ENCODE data around the gene CLEC4F.

DNA sequence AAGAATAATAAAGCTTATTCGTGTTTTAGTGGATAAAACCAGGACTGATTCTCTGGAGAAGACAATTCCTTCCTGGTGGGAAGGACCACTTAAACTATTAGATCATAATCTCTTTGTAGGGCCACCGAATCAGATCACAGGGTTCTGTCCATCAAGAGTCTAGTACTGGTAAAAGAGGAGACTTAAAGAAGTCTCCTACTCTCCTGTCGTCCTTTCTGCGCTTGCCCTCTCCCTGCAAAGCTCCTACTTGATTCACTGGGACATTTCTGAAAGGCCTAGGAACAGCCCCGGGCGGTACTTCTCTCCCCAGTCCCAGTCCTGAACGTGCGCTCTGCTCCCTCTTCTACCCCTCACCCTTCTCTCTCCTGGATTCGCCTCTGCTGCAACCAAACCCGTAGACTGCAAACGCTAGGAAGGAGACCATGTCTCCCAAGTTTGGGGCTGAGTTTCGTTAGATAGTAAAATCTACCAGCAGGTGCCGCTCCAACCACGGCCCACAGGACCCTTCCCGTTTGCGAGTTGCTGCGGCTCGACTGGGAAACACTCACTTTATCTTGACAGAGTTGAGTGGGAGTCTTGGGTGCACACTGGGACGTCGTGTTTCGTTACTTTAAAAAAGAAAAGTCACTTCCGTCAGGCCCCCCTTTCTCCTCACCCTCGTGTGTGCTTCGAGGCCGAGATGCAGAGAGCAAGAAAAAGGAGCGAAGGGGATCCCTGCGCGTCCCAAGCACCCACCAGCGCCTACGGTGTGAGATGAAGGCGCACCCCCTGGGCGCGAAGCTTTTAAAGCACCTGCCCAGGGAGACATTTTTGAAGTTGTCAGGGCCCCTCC is 30.9 kb downstream of the CLEC4F start:
- TF ChIP-seq, protein P1, sequence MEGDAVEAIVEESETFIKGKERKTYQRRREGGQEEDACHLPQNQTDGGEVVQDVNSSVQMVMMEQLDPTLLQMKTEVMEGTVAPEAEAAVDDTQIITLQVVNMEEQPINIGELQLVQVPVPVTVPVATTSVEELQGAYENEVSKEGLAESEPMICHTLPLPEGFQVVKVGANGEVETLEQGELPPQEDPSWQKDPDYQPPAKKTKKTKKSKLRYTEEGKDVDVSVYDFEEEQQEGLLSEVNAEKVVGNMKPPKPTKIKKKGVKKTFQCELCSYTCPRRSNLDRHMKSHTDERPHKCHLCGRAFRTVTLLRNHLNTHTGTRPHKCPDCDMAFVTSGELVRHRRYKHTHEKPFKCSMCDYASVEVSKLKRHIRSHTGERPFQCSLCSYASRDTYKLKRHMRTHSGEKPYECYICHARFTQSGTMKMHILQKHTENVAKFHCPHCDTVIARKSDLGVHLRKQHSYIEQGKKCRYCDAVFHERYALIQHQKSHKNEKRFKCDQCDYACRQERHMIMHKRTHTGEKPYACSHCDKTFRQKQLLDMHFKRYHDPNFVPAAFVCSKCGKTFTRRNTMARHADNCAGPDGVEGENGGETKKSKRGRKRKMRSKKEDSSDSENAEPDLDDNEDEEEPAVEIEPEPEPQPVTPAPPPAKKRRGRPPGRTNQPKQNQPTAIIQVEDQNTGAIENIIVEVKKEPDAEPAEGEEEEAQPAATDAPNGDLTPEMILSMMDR (conservative IDR thresholded peaks at IDR 0.05) = peak; percentile 58
- no peak for TF ChIP-seq EZH2 (IDR thresholded peaks at IDR 0.05; ENCODE audit: low read depth)

Measured in PC-9 (cell line).